ENCODE measurements around the gene ZNF536. TPM values are rescaled to one million over a fixed set of nuclear protein-coding genes. Genes with fewer than 3 reads are reported as not detected.

Gene ZNF536
- total RNA-seq: not detected in 2 replicates

DNA sequence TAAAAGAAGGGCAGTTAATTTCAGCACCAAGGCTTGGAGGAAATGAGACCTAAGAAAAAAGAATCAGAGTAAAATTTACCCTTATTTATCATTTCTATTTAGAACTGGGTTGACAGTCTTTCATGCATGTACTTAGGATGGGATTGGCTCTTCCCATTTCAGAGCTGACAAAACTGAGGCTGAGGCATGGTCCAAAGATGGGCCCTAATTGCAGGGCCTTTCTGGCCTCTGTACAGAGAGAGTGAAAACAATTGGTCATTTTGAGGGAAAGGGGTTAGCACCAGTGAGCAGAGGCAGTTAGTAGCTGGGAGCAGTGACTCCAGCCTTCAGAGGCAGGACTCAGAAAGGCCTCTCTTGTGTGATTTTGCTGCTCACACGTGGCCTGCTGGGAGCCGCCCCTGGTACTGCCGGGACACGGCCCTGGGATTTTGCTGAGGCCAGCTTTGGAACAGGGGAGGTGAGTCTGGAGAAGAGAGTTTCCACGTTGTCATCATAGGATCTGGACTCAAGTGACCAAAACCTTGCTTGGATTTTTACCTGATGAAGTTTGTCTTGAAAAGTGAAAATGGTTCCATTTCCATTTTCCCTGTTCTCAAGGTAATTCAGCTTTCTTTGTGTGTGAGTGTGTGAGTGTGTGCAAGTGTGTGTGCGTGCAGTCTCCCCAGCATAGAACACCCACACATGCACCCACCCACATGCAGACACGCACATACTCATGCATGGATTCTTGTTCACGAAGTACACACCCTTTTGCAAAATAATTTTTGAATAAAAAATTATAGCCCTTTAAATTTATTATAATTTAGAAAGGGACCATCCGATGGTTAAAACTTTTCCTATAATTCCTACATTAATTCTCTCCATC, at the start of gene ZNF536:
Gene ZNF536, plus strand, starts transcription at position 425 of the 865 bp plus-strand sequence. CDS start 71,179 bp downstream, outside the sequence.
- Mint-ChIP-seq H3K27ac (no peak within 1 kb of the TSS), H3K9me3 (no peaks in the 10 kb centered on the region), H3K4me3 (no peak within 1 kb of the TSS), H3K4me1 (no peaks in the 10 kb centered on the region), H3K27me3 (peaks cover 28% of the 10 kb centered on the region), H3K36me3 (ENCODE audit: low read depth) (no peaks in the 10 kb centered on the region)
- intact Hi-C loops (cut with micrococcal nuclease): no loop called here
- no peak for DNase-seq

GRCh38 chr19:30322641-30323320, 49.4 kb upstream of the ZNF536 start:
- no peak for DNase-seq
- Mint-ChIP-seq H3K4me1 (no peaks in the 10 kb centered on the region), H3K27me3 (no peaks in the 10 kb centered on the region), H3K4me3 (no peak overlapping the region), H3K36me3 (ENCODE audit: low read depth) (no peaks in the 10 kb centered on the region), H3K9me3 (no peaks in the 10 kb centered on the region), H3K27ac (no peak overlapping the region)
- intact Hi-C loops (cut with micrococcal nuclease): no loop called here

DNA sequence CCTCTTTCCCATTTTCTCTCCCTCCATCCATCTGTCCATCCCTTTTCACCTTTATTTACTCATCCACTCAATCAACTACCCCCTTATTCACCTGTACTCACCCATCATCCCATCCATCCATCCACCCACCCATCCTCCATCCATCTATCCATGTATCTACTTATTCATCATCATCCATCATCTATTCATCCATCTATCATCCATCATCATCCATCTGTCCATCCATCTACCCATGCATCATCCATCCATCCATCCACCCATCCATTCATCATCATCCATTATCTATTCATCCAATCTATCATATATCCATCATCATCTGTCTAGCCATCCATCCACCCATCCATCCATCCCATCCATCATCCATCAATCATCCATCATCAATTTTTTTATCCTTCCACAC, 48.3 kb upstream of the ZNF536 start:
- Mint-ChIP-seq H3K4me1 (no peaks in the 10 kb centered on the region), H3K9me3 (no peaks in the 10 kb centered on the region), H3K27me3 (no peaks in the 10 kb centered on the region), H3K4me3 (no peak overlapping the region), H3K27ac (no peak overlapping the region), H3K36me3 (ENCODE audit: low read depth) (no peaks in the 10 kb centered on the region)
- intact Hi-C loops (cut with micrococcal nuclease): no loop called here
- no peak for DNase-seq

DNA sequence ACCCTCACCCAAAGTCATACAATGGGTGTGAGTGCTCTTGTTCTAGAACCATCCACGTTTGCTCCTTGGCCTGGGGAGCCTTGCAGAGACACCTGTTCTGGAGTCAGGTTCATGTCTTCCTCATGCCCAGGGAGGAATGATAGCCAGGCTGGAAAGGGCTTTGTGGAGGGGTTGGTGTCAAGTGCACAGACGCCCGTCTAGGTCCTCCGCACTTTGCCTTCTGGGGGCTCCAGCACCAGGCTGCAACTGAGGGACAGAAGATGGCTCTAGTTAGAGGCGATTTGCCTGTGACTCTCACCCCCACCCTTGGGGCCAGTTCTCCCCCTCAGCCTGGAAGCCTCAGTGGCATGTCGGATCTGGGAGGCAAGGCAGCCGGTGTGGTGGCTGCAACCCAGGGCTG, 47.2 kb upstream of the ZNF536 start:
- Mint-ChIP-seq H3K4me3 (no peak overlapping the region), H3K27me3 (no peaks in the 10 kb centered on the region), H3K4me1 (no peaks in the 10 kb centered on the region), H3K27ac (no peak overlapping the region), H3K36me3 (ENCODE audit: low read depth) (no peaks in the 10 kb centered on the region), H3K9me3 (no peaks in the 10 kb centered on the region)
- intact Hi-C loops (cut with micrococcal nuclease): no loop called here
- no peak for DNase-seq

- intact Hi-C loops (cut with micrococcal nuclease): no loop called here
- no peaks in the 10 kb centered on the region for H3K4me1 Mint-ChIP-seq
- H3K9me3 Mint-ChIP-seq: no peaks in the 10 kb centered on the region
- no peak overlapping the region for H3K4me3 Mint-ChIP-seq
- H3K27ac Mint-ChIP-seq: no peak overlapping the region
- H3K36me3 Mint-ChIP-seq (ENCODE audit: low read depth): no peaks in the 10 kb centered on the region
- no peak for DNase-seq
- no peaks in the 10 kb centered on the region for H3K27me3 Mint-ChIP-seq
Measured at GRCh38 chr19:30325676-30326392, 46.4 kb upstream of the ZNF536 start.

DNA sequence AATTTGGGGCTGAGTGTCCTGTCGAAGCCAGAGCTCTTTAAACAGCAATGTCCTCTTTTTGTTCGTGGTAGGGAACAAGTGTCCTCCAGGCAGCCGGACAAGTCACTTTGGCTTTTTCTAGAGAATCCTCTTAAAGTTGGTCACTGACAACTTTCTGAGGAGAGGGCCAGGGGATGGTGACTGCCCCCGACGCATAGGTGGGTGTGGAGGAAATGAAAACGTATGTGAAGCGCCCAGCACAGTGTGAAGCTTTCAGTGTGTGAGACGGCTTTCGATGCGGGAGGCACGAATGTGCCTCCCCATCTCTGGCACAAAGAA, 45.8 kb upstream of the ZNF536 start:
- intact Hi-C loops (cut with micrococcal nuclease): no loop called here
- H3K9me3 Mint-ChIP-seq: no peaks in the 10 kb centered on the region
- H3K27me3 Mint-ChIP-seq: no peaks in the 10 kb centered on the region

DNA sequence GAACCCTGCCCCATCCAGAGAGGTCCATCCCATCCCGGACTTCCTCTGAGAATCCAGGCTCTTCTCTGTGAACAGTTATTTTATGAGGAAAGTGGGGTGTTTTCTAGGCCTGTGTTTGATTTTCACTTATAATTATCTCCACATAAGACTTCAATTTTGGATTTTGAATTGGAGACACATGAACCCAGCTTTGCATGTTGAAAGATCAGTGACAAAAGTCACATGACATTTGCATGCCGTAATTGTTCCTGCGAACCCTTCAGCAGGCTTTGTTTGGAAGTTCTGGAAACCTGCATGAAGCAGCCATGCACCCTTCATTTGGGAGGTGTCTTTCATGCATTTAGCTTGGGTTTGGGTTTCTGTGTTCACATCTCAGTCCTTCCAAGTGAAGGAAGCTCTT, 44.9 kb upstream of the ZNF536 start:
- DNase-seq: no peak
- Mint-ChIP-seq H3K36me3 (ENCODE audit: low read depth) (no peaks in the 10 kb centered on the region), H3K27me3 (no peaks in the 10 kb centered on the region), H3K9me3 (no peaks in the 10 kb centered on the region), H3K4me1 (no peaks in the 10 kb centered on the region), H3K4me3 (no peak overlapping the region), H3K27ac (no peak overlapping the region)
- intact Hi-C loops (cut with micrococcal nuclease): no loop called here

More for the DNA sequence above, 45.8 kb upstream of the ZNF536 start:
- H3K36me3 Mint-ChIP-seq (ENCODE audit: low read depth): no peaks in the 10 kb centered on the region
- no peak for DNase-seq
- H3K27ac Mint-ChIP-seq: no peak overlapping the region
- no peak overlapping the region for H3K4me3 Mint-ChIP-seq
- no peaks in the 10 kb centered on the region for H3K4me1 Mint-ChIP-seq

GRCh38 chr19:30328096-30328495, 44.1 kb upstream of the ZNF536 start:
- DNase-seq: no peak
- H3K9me3 Mint-ChIP-seq: no peaks in the 10 kb centered on the region
- no peak overlapping the region for H3K4me3 Mint-ChIP-seq
- H3K4me1 Mint-ChIP-seq: no peaks in the 10 kb centered on the region
- no peaks in the 10 kb centered on the region for H3K36me3 Mint-ChIP-seq (ENCODE audit: low read depth)
- intact Hi-C loops (cut with micrococcal nuclease): no loop called here
- H3K27ac Mint-ChIP-seq: no peak overlapping the region
- H3K27me3 Mint-ChIP-seq: no peaks in the 10 kb centered on the region

GRCh38 chr19:30330266-30330665, 41.9 kb upstream of the ZNF536 start:
- Mint-ChIP-seq H3K36me3 (ENCODE audit: low read depth) (no peaks in the 10 kb centered on the region), H3K4me1 (no peaks in the 10 kb centered on the region), H3K27me3 (no peaks in the 10 kb centered on the region), H3K4me3 (no peak overlapping the region), H3K9me3 (no peaks in the 10 kb centered on the region), H3K27ac (no peak overlapping the region)
- intact Hi-C loops (cut with micrococcal nuclease): no loop called here
- DNase-seq: no peak

- H3K9me3 Mint-ChIP-seq: no peaks in the 10 kb centered on the region
- no peaks in the 10 kb centered on the region for H3K36me3 Mint-ChIP-seq (ENCODE audit: low read depth)
- H3K27me3 Mint-ChIP-seq: no peaks in the 10 kb centered on the region
- intact Hi-C loops (cut with micrococcal nuclease): no loop called here
- no peaks in the 10 kb centered on the region for H3K4me1 Mint-ChIP-seq
- H3K27ac Mint-ChIP-seq: no peak overlapping the region
- no peak for DNase-seq
- H3K4me3 Mint-ChIP-seq: no peak overlapping the region
Measured at GRCh38 chr19:30332445-30333234, 39.5 kb upstream of the ZNF536 start.

DNA sequence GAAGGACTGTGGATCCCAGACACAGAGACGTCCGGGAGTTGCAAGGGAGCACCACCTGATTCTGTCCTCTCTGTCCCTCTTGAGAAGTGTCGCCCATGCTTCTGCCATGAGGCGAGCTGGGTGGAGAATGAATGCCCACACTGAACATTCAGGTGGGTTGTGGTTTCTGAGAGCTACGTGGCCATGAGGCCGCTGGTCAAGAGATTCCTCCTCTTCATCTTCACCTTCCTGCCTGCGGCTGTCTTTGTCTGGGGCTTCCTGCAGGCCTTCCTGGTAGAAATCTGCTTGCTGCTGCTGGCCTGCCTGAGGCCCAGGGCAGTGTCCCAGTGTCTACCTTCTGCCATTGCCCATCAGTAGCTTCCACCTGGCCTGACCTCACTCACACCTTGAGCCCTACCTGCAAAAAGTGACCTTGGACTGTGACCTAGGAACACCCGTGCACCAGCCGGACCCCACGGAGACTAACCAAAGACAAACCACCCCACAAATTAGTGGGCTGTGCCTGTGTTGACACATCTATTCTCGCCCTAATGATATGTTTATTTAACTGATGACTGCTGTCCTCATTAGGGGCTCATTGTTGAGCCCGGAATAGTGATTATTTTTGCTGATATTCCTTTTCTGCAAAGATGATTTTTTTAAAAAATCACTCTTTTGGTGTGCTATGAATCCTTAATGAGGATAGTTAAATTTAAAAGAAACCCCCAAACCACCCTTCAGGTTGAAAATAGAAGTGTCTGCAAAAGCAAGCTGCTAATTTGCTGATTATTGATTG, 38.7 kb upstream of the ZNF536 start:
- Mint-ChIP-seq H3K4me1 (no peaks in the 10 kb centered on the region), H3K9me3 (no peaks in the 10 kb centered on the region), H3K4me3 (no peak overlapping the region), H3K27ac (no peak overlapping the region), H3K27me3 (no peaks in the 10 kb centered on the region), H3K36me3 (ENCODE audit: low read depth) (no peaks in the 10 kb centered on the region)
- intact Hi-C loops (cut with micrococcal nuclease): no loop called here
- no peak for DNase-seq

- intact Hi-C loops (cut with micrococcal nuclease): no loop called here
- Mint-ChIP-seq H3K4me3 (no peak overlapping the region), H3K36me3 (ENCODE audit: low read depth) (no peaks in the 10 kb centered on the region), H3K4me1 (no peaks in the 10 kb centered on the region), H3K27ac (no peak overlapping the region), H3K9me3 (no peaks in the 10 kb centered on the region), H3K27me3 (no peaks in the 10 kb centered on the region)
- DNase-seq: no peak
Measured at GRCh38 chr19:30334841-30335240, 37.3 kb upstream of the ZNF536 start.

DNA sequence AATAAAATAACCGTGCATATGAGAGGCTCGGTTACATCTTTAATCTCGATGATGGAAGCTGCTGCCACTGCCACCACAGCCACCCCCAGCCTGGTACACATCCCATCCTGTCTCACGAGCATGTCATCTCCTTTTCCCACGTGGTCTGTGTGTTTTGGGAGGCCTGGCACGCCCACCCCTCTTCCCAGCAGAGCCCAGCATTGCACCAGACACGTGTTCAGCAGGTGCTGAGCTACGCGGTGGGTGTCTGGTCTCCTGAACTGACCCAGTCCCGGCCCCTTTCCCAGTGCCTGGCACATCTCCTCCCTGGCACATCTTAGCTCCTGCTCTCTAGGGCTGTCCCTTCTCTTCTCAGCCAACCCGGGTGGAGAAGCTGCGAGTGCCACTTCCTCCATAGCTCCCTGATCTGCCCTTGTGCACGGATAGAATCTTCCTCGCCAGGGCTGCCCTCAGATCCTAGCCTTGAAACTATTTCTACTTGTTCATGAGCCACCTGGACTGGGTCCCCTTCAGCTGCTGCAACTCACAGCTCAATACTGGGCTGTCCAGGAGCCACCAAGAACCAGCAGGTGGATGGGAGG, 36.8 kb upstream of the ZNF536 start:
- intact Hi-C loops (cut with micrococcal nuclease): no loop called here
- Mint-ChIP-seq H3K4me3 (no peak overlapping the region), H3K36me3 (ENCODE audit: low read depth) (no peaks in the 10 kb centered on the region), H3K27me3 (no peaks in the 10 kb centered on the region), H3K4me1 (no peaks in the 10 kb centered on the region), H3K9me3 (no peaks in the 10 kb centered on the region), H3K27ac (no peak overlapping the region)
- no peak for DNase-seq

Measured in activated CD4-positive, alpha-beta T cell treated with anti-CD3 and anti-CD28 coated beads, Interleukin-2, amount 10 ng/mL, durations not matched to agents 24 days and 14 days (primary cell).